GM21737 (cell line): Measurements from ENCODE around the gene APBB1IP.

ENCODE experiments used
- ATAC-seq: cut with Tn5 transposase; IDR thresholded peaks from one replicate; pipeline ENCODE4 v1.9.1; 2021; ENCODE audit warnings: mild to moderate bottlenecking, moderate library complexity; ENCODE audit not compliant: unreplicated experiment

APBB1IP gene

DNA sequence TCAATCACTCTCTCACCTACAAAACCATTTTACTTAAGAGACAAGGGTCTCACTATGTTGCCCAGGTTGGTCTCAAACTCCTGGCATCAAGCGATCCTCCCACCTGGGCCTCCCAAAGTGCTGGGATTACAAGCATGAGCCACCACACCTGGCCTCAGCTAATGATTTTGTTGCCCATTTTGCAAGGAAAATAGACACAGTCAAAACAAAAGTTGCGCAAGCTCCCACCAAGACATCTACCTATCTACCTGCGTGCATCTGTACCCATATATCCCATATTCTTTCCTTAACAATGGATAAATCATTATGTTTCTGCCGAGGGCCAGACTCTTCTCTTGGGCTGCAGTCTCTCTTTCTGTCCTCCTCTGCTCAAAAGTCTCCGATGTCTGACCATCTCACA, 67.3 kb downstream of the APBB1IP start:
- ATAC-seq: no peak

DNA sequence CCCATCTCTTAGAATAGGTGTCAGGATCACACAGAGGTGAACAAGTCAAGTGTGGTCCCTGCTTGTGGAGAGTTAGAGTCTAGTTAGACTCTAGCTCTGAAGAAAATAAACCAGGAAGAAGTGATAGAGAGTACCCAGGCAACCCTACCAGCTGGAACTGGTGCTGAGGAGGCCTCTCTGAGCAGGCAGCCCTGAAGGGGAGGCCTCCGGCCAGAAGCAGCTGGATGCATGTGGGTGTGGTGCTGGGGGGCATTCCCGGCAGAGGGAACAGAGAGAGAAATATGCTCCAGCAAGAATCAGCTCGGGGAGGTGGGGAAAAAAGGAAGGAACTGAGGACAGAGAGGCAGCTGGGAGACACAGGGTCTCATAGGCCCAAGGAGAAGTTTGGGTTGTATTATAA, 68.6 kb downstream of the APBB1IP start:
- ATAC-seq: no peak

DNA sequence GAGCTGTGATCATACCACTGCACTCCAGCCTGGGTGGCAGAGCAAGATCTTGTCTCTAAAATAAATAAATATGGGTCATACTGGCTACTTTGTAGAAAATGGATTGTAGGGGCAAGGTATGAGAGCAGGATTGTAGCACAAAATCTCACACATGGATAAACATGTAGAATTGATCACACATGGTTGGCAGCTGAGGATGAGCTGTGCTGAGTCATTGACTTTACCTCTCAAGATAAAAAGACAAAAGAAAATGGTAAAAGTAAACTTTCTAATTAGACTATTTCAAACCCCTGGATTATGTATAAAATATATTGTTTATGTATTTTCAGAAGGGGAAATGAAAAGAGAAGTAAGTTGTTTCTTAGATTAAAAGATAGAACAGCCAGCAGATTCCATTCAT, 69.3 kb downstream of the APBB1IP start:
- no peak for ATAC-seq

DNA sequence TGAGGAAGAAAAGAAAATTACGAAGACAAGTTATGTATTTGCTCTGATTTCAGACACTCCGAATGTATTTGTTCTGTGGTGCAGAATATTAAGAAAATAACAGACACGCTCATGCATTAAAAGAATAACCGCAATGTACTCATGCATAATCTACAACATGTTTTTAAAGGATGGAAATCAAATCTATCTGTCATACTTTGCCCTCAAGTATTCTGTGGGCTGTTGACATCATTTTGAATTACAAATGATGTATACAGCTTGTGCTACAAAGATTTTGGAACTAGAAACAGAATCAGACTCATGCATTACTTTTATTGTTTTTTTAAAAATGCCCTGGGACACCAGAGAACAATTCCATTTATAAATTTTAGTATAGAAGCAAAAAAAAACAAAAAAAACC, 69.9 kb downstream of the APBB1IP start:
- no peak for ATAC-seq

DNA sequence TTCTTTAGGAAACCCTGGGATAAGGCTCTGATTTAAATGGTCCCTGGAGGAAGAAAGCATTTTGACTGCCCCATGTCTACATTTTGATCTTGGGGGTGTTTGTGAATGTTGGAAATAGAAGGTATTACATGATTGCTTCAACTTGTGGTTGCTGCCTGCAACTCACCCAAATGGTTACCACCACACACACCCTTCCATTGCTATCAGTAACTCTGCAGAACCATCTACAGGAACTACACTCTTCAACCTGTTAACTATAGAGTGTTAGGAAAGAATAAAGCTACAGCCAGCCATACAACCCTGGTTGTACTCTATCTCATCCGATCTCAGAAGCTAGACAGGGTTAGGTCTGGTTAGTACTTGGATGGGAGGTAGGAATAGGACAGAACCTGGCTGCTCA, 71.2 kb downstream of the APBB1IP start:
- ATAC-seq: no peak

DNA sequence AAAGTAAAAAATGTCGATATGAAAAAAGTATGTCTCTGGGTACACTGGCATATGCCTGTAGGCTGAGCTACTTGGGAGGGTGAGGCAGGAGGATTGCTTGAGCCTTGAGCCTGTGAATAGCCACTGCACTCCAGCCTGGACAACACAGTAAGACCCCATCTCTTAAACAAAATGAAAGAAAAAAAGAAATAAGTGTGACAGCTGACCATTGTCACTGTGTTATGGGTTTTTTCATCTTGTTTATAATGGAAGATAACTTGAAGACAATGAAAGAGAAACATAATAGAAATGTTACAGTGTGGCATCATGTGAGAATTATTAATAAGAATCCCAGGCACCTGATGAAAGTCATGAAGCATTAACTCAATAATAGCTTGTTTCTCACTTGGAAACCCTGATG, 75.0 kb downstream of the APBB1IP start:
- no peak for ATAC-seq

DNA sequence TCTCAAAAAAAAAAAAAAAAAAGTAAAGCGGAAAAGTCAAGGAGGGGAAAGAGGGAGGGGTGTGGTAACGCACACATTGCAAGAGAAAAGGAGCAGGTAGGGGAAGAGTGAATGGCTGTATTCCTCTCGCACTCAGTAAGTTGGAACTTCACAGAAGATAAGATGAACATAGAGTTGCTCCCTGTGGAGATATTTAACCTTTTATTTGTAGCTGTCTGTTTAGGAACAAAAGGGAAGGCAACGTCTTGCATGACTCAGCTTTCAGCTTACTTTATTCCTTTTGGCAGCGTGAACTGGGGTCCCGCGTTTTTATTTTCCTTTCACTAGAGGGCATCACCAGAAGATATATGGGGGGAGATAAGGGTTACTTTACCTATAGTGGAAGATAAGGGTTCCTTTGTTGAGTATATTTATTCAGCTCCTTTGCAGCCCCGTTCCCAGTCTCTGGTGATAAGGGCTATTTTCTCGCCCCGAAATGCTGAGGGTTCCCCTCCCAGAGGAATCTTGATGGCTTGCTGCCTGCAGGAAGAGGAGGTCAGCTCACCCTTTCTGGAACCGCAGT, 78.5 kb downstream of the APBB1IP start:
- ATAC-seq: no peak

DNA sequence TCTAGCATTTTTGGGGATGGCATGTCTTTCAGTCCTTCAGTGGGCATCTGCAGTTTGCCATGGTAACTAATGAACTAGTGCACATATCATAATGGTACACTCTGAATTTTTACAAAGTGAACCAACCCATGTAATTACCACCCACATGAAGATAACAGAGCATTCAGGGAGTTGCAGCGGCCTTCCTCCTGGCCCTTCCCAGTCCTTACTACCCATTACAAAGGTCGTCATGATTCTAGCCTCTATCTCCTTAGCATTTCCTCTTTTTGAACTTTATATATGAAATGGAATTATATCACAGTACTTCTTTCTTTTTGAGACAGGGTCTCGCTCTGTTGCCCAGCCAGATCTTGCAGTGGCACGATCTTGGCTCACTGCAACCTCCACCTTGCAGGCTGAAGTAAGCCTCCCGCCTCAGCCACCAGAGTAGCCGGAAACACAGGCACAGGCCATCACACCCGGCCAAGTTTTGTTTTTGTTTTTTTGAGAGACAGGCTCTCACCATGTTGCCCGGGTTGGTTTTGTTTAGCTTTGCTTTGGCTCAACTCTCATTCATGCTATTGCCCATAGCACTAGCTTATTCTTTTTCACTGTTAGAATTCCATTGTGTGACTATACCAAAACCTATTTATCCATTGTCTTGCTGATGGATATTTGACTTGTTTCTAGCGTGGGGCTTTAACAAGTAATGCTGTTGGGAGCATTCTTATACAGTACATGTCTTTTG, 79.2 kb downstream of the APBB1IP start:
- ATAC-seq: no peak

DNA sequence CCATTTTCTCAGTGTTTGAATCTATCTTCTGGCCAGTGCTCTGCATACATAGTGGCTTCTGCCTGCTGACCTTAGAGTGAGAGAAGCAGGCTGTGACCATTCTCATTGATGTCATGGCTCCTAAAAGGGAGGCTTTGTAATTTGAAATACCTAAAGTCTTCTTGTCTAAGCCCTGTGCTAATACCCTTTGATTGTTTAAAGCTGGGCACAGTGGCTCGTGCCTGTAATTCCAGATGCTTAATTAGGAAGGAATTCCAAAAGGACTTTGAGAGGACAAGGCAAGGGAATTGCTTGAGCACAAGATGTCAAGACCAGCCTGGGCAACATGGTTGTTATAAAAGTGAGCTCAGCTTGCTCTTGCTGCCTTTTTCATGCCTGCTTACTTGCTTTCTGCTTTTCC, 81.7 kb downstream of the APBB1IP start:
- no peak for ATAC-seq

DNA sequence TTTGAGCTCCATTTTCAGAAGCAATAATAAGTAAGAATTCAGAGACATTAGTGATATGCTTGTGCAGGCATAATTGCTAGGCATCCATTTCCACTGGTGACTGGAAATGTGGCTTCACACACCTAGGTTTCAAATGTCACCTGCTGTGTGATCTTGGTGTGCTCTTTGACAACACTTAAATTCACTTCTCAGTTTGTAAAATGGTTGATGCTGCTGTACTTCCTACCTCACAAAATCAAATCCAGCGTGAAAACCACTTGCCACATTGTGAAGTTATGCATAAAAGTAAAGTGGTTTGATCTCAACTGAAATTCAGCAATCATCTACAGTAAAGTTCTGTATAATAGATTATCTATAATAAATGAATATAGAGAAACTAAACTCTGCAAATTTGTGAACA, 82.4 kb downstream of the APBB1IP start:
- ATAC-seq: no peak

DNA sequence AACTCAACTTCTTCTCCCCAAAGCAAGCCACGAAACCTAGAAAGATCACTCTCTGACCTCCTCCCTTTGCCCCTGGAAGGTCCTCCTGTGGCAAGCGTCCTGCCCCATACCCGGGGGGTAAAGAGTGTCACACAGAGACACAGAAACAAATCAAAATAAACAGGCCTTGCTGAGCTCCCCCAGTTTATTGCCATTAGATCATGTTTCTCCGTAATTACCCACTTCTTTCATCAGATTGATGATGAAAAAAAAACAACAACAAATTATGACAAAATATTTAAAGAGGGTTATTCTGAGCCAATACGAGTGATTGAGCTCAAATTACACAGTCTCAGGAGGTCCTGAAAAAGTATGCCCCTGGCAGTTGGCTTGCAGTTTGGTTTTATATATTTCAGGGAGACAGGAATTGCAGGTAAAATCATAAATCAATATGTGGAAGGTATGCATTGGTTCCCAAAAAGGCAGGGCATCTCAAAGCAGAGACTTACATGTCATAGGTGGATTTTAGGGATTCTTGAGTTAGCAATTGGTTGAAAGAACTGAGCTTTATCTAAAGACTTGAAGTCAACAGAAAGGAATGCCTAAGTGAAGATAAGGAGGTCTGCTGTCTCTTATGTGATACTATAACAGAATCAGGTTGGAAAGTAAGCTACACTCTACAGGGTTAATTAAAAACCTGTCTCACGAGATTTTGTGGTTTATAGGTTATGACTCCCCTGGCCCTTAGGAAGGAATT, 86.2 kb downstream of the APBB1IP start:
- ATAC-seq: no peak

DNA sequence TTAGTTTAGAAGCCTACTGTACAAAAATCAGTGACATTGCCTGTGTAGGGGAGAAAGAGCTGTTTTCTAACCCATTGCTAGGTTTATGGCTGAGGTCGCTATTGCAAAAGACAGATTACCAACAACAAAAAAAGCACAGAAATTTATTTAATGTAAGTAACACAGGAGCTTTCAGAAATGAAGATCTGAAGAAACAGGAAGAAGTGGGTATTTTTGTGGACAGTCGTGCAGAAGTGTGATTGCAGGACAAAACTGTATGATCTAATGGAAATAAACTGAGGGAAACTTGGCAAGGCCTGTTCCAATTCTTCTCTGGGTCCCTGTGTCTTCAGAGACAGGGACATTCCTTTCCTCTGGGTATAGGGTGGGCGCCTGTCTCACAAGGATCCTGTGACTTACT, 87.4 kb downstream of the APBB1IP start:
- ATAC-seq: no peak

DNA sequence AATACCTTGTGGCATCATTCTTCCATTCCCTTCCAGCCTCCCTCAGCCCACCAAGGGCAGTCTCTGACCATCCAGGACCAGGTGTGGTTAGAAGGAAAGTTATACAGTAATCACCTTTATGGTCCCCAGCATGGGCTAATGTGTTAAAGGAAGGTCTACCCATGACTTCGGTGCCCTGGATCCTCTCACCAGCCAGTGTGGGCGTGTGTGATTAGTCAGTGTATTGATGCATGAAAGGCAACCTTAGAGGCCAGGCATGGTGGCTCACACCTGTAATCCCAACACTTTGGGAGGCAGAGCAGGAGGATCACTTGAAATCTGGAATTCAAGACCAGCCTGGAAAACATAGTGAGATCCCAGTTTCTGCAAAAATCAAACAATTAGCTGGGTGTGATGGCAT, 88.9 kb downstream of the APBB1IP start:
- no peak for ATAC-seq

DNA sequence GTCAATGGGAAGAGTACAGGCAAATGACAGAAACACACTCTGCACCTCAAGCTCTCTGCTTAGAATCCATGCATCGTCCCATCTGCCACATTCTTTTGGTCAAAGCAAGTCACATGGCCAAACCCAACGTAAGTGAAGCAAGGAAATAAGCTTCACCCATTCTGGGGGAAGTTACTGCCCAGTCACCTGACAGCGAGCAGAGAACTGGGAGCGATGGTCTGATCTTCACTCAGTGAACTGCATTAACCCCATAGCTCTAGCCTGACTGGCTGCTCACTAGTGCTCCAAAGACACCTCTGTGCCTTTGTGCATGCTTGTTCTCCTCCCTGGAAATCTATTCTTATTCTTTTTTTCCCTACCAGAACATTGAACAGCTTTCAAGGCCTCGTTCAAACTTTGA, 89.9 kb downstream of the APBB1IP start:
- ATAC-seq: no peak

DNA sequence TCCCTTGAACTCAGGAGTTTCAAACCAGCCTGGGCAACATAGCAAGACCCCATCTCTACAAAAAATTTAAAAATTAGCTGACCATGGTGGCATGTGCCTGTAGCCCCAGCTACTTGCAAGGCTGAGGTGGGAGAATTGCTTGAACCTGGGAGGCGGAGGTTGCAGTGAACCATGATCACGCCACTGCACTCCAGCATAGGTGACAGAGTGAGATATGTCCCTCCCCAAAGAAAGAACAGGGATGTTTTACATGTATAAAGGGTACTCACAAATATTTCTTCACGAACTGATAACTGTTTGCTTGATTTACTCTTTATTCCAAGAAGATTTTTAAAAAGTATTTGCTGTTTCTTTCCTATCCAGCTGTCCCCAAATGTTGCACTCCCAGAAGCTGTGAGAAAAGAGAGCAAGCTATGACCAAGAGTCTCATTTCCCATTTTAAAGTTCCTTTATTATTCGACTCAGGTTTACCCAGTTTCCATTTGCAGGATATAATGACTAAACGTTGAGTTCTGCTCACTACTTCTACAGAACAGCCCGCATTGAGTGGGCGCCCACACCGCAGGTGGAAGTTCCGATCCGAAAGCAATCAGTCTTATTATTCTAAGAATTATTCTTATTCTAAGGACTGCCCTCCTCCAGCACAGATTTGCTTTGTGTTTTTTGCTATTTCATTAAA, 90.7 kb downstream of the APBB1IP start:
- peak; percentile 61 for ATAC-seq

DNA sequence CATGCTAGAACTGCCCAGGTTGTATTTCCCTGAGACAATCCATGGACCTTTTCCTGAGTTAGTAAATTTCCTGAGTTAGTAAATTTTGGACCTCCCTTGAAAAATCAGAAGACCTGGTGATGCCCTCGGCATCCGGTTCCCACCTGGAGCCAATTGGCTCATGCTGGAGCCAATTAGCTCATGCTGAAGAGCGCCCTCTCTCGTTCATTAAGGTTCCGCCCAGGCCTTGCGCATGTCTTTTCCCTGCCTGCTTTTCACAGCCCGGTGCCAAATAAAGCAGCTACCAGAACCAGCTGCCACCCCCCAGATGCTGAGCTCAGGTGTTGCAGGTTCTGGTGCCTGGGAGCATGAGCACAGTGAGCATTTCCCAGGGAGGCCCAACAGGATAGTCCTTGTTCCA, 96.2 kb downstream of the APBB1IP start:
- ATAC-seq: no peak

DNA sequence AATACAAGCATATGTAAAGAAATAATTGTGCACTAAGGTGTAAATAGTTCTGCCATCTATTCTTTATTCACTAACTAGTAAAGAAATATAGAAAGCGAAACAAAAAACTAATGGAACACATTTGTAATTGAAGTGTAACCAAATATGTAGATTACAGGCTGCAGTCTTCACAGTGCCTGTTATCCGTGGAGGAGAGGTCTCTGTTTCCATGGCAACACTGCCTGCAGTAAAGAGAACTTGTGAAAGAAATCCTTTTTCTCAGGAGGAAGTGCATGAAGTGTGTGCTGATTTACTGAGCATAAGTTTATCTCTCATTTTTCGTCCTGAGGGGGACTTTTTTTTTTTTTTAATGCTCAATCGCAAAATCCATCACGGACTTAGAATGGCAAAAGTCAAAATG, 102.5 kb downstream of the APBB1IP start:
- ATAC-seq: peak; percentile 45

DNA sequence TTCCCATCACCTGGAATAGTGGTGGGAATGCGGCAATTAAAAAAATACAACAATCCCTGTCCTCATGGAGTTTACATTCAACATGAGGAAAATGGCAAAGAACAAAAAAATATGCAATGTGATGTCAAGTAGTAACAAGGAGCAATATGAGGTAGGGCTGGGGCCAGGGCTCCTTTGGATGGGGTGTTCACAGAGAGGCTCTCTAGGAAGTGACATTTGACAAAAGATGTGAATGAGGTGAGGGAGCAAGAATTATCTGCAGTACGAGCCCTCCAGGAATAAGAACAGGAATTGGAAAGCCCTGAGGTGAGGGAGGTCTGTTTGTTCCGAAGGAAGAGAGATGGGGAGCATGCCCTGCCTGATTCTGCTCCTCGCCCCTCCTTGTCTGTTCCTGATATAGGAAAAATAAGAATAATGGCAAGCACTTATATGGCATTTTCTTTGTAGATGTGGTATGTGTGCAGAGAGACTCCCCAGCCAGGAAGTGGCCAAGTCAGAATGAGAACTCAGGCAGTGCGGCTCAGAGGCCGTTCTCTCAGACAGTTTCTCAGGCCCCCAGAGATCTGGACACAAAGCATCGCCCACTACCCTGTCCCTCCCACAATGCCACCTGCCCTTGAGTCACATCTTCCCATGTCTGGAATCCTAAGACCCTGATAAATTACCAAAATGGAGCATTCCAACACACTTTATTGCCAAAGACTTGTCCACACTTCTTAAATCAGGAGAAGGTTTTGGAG, 105.6 kb downstream of the APBB1IP start:
- ATAC-seq: peak; percentile 69

DNA sequence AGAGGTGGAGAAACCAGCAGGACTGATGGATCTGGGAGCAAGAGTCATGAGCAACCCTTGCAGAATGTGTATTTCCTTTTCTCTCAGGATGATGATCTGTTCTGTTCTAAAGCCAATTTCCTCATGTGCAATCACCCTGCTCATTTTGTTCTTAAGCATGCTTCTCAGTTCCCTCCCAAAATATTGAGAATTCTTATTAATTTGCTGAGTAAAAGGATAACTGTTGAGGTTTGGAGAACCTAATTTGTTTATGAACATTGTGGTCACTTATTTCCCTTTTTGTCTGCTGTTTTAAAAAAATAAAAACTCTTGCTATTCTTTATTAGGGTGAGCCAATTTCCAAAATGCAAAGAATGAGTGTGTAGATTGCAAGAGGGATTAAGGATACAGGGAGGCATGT, 106.8 kb downstream of the APBB1IP start:
- ATAC-seq: no peak

DNA sequence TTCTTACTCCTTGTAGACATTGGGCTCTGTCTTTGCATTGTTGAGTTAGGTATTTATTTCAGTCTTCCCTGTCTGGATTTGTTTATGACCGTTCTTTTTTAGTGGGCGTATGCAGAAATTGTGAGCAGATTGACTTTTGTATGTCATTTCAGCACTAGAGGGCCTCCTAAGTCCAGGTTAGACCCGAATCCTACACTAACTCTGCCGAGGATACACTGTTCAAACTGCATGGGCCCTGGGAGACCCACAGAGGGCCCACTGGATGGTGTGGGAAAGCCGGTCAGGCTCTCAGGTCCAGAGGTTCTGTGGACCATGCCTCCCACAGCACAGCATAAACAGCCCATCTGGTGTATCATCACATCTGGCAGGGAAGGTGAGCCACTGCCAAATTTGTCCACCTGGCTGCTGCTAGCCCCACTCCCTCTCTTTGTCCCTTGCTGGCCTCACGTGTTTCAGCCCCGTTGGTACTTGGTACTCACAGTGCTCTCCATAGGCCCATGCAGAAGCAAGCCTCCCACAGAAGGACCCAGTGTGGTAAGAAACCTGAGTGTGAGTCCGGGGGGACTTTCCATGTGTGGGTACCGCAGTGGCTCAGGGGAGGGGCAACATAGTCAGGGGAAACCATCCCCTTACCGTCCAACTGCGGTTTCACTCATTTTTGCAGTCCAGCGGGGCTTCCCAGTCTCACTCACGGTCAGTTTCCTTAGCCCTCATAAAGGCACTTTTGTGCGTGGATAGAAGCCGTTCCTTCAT, 112.8 kb downstream of the APBB1IP start:
- ATAC-seq: no peak
